Stimulated activated CD8-positive, alpha-beta memory T cell treated with anti-CD3 and anti-CD28 coated beads, Interleukin-4, amount 100 ng/mL, for 48 hours (primary cell): ENCODE results near the gene CIRBP.

Experiments used
- DNase-seq: peaks from one replicate; pipeline ENCODE4 v3.0.0-alpha.2; 2020

Gene CIRBP

DNA sequence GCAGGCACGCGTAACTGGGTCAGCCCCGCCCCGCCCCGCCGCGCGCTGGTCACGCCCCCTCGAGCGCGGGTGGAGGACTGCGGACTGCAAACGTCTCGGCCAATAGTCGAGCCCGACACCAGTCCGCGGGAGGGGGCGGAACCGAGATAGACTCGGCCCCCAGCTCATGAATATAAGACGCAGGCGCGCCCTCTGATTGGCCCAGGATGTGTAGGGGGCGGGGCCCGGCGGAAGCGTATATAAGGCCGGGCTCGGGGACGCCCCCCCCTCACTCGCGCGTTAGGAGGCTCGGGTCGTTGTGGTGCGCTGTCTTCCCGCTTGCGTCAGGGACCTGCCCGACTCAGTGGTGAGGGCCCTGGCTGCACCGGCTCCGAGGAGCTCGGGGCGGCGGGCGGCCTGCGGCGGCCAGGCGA lies at the start of gene CIRBP:
TSS of gene CIRBP (plus strand) at position 268 of the 413 bp plus-strand sequence. CDS start 1,602 bp downstream, outside the sequence.
- peak; percentile 99 for DNase-seq

DNA sequence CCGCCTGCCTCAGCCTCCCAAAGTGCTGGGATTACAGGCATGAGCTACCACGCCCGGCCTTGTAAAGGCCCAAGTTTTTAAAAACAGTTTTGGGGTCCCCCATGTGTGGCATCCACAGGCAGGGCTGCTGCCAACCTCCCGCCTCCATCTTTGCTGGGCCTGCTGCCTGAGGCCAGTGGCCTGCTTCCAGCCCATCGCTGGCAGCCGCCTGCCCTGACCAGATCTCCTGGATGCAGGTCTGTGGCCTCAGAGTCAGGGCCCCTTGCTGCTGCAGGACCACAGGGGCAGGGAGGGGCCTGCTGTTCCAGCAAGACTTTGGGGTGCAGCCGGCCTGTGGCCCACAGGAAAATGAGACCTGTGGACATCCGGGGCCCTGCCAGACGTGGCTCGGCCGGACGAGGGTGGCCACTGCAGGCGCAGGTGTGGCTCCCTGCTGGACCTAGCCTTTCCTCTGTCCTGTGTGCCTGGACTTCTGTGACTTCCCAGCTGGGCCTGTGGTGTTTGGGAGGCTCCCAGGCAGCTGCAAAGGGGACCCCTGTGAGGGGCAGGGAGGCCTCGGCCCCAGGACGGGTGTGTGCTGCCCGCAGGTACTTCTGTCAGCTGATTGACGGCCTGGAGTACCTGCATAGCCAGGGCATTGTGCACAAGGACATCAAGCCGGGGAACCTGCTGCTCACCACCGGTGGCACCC lies 49.2 kb upstream of the CIRBP start:
- no peak for DNase-seq

DNA sequence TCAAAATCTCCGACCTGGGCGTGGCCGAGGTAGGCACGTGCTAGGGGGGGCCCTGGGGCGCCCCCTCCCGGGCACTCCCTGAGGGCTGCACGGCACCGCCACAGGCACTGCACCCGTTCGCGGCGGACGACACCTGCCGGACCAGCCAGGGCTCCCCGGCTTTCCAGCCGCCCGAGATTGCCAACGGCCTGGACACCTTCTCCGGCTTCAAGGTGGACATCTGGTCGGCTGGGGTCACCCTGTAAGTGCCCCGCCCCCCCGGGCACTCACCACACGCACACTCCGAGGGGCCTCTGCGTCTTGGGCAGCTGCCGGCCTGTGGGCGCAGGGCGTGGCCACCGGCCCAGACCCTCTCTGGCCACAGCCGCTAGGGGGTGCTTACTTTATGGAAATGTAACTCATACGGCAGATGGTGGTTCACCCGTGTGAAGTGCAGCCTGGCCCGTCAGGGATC lies 48.6 kb upstream of the CIRBP start:
- no peak for DNase-seq

DNA sequence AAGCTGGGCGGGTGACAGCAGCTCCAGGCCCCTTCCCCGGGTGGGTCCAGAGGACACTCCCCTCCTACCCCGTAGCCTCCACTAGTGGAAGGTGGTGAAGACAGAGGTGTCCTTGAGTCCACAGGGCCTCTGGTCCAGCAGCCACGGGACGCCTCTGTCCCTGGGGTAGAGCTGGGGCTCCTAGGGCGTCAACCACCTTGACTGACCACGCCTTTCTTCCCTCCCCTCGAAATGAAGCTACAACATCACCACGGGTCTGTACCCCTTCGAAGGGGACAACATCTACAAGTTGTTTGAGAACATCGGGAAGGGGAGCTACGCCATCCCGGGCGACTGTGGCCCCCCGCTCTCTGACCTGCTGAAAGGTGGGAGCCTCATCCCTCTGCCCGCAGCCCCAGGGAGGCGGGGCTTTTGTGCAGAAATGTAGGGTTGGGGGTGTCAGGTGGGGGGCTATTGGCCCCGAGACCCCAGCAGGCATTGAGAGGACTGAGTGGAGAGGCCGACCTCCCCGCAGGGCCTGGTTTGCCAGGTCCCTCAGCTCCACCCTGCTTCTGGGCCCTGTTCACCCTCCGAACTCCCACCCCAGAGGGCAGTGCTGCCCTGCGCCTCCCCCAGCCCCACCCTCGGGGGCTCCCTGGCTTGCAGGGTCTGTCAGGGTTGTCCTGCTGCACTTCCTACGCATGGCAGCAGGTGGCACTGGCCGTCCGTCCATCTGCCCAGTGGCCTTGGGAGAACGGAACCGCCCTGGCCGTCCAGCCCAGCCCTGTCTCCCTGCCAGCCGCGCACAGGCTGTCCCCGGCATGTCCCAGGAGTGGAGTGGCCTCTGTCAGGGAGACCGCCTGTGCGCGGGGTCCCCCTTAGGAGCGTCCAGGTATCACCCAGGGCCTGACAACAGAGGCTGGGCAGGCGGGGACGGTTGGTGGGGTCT lies 47.9 kb upstream of the CIRBP start:
- DNase-seq, result no peak

DNA sequence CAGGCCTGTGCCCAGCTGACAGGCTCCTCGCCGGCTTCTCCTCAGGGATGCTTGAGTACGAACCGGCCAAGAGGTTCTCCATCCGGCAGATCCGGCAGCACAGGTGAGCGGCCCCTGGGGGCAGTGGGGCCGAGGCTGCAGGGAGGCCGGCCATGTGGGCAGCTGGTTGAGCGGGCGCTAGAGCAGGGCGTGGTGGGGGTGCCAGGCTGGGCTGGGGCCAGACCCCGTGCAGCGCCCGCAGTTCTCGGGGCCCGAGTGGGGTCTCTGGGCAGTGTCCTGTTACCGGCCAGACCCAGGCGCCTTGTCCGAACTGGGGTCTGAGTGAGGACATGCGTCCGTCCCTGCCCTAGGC lies 47.3 kb upstream of the CIRBP start:
- no peak for DNase-seq

DNA sequence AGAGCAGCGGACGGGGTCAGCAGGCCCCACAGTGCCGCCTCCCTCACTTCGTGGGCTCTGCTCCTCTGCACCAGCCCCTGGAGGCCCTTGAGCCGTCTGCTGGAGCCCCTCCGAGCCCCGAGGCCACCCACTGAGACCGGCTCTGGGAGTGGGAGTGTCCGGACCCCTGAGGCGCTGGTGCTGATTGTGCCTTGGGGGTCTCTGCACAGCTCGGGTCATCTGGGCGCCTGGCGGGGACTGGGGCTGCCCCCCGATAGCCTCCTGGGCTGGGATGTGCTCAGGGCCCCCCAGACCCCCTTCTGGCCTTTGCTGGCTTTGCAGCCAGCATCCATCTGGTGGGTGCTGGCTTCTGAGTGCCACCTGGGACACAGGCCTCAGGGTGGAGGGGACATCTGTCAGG lies 46.7 kb upstream of the CIRBP start:
- no peak for DNase-seq

DNA sequence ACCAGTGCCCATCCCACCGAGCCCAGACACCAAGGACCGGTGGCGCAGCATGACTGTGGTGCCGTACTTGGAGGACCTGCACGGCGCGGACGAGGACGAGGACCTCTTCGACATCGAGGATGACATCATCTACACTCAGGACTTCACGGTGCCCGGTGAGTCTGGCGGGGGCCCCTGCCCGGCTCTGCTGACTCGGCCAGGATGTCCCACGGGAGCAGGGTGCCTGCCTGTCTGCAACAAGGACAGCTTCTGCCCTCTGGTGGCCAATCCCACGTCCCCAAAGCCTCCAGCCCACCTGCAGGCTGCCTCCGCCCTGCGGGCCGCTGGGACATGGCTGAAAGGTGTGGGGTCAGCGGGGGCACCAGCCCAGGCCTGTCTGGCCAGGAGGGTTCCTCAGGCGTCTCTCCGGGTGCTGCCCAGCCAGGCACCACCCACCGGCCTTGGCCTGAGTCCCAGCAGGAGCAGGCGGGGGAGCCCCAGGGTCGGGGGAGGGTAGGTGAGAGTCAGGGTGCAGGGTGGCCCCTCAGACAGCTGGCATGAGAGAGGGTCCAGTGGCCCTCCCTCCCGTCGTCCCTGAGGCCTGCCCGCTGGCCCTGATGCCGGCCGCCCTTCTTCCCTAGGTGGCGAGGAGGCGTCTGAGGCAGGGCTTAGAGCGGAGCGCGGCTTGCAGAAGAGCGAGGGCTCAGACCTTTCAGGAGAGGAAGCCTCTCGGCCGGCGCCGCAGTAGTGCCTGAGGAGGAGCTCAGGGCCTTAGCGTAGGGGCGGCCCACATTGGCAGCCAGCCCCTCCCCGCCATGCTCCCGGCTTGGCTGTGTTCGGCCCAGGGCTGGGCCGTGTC lies 45.9 kb upstream of the CIRBP start:
- no peak for DNase-seq

DNA sequence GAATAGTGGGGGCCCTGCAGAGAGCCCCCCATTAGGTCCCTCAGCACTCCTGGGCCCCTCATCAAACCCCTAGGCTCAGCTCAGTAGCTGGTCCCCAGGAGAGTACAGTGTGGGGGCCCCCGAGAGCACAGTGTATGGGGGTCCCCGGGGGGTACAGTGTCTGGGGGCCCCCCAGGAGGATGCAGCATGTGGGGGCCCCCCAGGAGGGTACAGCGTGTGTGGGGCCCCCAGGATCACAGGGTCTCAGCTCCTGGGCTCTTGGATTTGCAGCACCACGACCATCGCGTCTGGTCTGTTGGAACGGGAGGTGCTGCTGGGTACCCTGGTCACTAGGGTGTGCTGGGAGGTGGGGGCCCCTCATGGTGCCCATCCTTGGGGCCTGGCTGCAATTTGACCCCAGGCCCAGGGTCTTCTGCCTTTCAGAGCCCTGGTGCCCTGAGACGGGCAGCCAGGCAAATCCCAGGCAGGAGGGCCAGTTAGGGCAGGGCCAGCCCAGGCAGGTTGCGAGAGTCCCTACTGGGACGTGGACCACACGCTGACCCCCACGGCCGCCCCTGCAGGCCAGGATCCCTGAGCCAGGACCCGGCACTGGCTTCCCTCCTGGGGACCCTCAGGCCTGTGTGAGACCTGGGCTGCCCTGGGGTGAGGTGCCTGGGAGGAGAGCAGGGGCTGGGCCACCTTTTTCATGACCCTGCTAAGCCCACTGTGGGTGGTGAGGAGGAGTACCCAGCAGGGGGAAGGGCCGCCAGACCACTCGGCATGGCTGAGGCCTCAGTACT lies 44.9 kb upstream of the CIRBP start:
- no peak for DNase-seq

DNA sequence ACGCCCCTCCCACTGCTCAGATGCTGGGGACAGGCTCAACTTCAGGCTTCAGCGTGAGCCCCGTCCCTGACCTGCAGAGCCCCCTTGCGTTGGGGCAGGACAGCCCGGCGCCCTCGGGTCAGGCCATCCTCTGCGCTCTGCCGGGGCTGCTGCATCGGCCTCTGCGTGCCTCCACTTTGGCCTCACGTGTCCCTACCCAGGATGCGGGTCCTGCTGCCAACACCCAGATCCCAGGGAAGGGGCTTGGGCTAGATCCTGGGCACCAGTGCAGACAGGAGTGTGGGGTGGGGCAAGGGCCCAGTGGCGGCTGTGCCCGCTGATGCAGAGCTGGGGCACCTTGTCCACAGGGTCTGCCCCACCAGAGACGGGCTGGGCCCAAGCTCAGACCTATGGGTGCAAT lies 44.3 kb upstream of the CIRBP start:
- no peak for DNase-seq

DNA sequence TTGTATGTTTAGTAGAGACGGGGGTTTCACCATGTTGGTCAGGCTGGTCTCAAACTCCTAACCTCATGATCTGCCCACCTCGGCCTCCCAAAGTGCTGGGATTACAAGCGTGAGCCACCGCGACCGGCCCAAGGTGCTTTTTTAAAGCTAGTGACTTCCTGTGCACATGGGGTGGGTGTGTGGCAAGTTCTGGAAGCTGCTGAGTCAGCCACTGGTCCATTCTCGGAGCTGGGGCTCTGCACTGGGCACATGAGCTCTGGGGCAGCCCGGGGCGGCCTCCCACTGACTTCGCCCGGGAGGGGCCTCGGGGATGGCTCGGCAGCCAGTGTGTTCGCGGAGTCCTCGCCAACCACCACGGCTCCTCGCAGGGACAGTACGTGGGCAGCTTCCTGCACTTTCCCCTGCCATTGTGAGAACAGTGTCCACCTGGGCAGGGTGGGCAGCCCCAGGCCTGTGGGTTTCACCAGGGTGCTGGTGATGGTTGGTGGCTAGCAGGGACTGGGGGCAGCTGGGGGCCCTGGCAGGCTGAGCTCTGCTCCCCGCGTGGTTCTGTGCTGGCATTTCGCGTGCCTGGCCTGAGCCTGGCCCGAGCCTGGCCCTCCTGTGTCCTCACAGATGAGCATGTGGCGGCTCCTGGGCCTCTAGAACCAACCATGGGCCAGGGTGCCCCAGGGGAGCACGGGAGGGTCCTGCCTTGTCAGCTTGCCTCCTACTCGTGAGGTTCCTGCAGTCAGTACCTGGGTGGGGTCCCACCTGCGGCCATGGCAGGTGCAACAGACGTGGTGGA lies 43.5 kb upstream of the CIRBP start:
- DNase-seq, result no peak

DNA sequence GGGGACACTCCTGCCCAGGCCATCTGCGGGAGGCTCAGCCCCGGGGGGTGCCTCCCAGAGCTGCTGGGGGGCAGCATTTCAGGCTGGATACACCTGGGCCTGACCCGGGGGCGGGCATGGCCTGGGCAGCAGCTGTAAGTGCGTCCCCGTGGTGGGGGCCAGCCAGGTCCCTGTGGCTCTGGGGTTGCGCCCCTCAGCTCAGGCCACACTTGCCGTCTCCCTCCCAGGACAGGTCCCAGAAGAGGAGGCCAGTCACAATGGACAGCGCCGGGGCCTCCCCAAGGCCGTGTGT lies 43.0 kb upstream of the CIRBP start:
- no peak for DNase-seq

DNA sequence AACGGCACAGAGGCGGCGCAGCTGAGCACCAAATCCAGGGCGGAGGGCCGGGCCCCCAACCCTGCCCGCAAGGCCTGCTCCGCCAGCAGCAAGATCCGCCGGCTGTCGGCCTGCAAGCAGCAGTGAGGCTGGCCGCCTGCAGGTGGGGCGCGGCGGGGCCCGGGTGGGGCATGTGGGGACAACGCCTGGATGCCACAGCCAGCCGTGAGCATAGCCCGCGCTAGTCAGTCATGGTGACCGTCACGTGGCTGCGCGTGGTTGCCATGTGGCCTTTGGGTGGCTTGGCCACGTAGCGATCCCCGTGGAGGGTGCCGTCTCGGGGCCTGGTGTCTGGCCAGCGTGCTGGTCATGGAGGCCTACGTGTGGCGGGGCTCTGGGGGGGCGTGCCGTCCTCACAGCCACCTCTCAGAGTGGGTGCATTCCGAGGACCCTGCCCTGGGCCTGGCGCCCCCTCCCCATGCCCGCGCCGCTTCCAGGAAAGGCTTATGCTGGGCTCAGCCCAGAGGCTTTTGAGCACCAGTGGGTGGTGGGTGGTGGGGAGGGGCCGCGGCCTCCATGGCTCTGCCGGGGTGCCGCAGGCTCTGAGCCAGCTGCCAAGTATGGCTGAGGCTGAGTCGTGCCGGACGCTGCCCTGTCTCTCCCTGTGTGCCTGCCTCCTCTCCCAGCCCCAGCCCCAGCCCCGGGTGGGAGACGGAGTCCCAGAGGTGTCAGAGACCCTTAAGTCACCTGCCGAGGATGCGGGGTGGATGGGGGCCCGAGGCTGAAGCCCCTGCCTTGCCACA lies 42.4 kb upstream of the CIRBP start:
- DNase-seq, result no peak

DNA sequence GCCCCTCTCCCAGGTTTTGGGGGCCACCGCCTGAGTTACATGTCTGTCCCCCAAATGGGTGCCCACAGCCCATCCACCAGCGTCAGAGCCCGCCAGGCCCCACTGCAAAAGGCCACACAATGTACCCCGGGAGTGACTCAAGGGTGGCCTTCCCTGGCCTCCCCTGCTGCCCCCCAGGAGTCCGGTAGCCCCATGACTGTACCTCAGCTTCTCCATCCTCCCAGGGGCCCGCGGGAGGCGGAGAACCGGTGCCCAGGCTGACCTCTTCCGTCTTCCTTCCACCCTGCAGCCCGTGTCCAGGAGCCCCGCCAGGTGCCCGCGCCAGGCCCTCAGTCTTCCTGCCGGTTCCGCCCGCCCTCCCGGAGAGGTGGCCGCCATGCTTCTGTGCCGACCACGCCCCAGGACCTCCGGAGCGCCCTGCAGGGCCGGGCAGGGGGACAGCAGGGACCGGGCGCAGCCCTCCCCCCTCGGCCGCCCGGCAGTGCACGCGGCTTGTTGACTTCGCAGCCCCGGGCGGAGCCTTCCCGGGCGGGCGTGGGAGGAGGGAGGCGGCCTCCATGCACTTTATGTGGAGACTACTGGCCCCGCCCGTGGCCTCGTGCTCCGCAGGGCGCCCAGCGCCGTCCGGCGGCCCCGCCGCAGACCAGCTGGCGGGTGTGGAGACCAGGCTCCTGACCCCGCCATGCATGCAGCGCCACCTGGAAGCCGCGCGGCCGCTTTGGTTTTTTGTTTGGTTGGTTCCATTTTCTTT lies 41.7 kb upstream of the CIRBP start:
- DNase-seq, result no peak

DNA sequence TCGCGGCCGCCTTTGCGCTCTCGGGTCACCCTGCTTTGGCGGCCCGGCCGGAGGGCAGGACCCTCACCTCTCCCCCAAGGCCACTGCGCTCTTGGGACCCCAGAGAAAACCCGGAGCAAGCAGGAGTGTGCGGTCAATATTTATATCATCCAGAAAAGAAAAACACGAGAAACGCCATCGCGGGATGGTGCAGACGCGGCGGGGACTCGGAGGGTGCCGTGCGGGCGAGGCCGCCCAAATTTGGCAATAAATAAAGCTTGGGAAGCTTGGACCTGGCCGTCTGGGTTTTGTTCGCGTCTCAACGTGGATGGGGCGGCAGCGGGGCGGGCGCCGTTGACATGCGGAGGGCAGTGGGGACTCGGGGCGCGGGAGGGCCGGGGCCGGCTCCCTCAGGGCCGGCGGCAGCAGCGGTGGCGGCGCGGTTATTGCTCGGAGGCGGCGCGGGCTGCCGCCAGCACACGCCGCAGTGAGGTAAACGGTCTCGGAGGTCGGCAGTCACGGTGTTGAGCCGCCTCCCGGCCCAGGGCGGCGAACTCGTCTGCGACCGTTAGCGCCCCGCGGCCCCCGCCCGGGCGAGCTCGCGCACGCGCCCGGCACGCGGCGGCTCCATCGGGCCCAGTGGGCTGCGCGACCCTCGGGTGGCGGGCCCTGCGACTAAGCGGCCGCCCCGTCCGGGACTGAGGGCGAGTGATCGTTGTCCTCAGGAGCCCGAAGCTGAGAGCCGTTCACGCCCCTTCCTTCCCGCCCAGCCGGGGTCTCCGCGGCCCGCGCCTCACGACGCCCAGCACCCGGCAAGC lies 40.8 kb upstream of the CIRBP start:
- no peak for DNase-seq

DNA sequence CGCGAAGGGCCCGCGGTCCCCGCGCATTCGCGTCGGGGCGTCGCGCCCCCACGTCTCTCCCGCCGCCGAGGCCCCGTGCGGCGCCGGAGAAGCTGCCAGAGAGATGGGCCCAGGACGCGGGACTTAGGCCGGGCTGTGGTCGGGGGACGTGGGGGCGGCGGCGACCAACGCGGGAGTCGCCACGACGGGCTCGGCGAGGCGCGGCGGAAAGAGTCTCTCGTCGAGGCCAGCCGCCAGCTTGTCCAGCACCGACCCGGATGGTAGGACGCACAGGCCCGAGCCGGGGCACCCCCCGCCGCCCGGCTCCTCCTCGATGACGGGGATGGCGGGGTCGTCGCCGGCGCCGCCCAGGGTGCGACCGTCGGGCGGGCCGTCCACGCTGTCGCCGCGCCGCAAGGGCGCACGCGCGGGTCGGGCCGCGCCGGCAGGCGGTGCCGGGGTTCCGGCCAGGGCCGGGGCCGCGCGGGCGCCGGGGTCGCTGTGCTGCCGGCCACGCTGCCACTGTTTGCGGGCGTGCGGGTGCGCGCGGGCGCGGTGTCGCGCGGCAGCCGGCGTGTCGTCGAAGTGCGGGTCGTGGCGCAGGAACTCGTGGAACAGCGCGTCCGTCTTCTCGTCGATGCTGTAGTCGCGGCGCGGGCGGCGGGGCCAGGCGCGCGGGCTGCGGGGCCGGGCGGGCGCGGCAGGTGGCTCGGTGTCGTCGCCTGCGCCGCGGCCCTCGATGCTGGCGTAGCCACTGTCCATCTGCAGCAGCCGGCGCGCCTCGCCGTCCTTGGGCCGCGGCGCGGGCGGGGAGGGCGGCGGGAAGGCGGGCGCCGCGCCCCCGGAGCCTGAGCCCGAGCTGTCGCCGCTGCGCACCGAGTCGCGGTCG lies 39.8 kb upstream of the CIRBP start:
- no peak for DNase-seq

DNA sequence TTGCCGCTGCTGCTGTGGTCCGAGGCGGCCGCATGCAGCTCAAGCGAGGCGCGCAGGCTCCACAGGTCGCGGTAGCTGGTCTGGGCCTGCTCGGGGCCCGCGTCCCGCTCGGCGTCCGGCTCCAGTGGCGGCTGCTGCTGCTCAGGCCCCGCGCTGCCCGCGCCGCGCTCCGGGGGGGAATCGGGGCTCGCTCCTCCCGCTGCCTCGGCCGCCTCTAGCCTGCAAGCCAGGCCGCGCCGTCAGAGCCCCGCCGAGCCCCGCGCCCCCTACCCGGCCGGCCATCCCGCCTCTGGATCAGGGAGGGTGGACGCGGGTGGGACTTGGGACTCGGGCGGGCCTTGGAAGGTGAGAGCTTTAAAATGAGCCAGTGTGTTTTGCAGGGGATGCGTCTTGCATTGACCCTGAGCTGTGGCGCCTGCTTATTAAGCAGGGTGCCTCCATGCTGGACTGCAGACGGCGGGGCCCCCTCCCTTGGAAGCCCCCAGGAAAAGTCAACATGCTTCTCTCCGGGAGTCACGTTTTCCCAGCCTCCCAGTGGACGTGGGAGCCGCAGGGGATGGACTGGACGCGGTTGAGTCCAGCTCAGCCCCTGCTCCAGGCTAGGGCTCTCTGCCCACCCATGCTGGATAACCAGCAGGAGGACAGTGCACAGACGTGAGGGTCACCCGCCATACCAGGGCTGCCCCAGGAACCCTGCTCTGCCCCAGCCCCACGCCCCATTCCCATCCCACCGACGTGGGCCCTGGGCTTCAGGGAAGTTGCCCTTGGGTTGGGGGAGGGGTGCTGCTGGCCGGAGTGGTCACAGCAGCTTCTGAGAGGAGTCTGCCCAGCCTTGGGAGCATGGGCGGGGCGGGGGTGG lies 39.0 kb upstream of the CIRBP start:
- no peak for DNase-seq

DNA sequence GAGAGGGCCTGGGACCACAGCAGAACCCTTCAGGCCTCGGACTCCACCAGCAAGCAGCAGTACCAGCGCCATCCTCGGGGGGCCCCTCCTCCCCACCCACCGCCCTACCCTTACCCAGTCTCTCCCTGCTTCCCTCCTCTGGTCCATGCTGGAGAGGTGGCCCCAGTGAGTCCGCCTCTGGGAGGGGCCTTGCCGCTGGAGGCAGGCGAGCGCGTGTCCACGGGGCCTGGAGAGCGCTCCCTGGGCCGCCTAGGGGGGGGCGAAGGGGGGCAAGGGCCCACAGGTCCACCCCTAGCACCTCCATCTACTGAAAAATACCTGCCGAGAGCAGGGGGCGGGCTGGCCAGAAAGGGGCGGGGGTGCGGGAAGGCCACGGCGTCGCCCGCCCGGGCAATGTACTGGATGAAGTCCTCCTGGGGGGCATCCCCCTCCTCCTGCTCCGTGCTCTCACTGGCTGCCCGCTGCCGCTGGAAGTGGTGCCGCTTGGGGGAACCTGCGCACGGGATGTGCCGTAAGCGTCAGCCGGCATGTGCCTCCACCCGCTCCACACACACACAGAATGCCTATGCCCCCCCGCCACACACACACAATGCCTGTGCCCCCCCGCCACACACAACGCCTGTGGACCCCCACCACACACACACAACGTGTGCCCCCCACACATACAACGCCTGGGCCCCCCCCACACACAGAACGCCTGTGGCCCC lies 38.2 kb upstream of the CIRBP start:
- no peak for DNase-seq
